Dermis microvascular lymphatic vessel endothelial cell (primary cell): Measurements from ENCODE around the gene PTPRS. TPM values are rescaled to one million over a fixed set of nuclear protein-coding genes. Genes with fewer than 3 reads are reported as not detected.
"Not testable (repeated sequence)": the region's sequence is repeated elsewhere in the genome, so short reads cannot be mapped to it uniquely, and the experiment has no call there.

Source experiments
- DNase-seq, 2 donors: peaks; one replicate each; pipeline versions ENCODE4 v3.0.0 to v3.0.0-alpha.2; 2010; ENCODE audit warnings: low read depth in 2 of 2
- total RNA-seq: library from RNA; depleted of rRNA; stranded (reverse); fragments of >200 nt; gene quantifications from 2 replicates; pipeline ENCODE4 v1.2.1, GENCODE V29; 2014

Gene PTPRS
- total RNA-seq = 20.5 and 81.2 TPM in 2 replicates

DNA sequence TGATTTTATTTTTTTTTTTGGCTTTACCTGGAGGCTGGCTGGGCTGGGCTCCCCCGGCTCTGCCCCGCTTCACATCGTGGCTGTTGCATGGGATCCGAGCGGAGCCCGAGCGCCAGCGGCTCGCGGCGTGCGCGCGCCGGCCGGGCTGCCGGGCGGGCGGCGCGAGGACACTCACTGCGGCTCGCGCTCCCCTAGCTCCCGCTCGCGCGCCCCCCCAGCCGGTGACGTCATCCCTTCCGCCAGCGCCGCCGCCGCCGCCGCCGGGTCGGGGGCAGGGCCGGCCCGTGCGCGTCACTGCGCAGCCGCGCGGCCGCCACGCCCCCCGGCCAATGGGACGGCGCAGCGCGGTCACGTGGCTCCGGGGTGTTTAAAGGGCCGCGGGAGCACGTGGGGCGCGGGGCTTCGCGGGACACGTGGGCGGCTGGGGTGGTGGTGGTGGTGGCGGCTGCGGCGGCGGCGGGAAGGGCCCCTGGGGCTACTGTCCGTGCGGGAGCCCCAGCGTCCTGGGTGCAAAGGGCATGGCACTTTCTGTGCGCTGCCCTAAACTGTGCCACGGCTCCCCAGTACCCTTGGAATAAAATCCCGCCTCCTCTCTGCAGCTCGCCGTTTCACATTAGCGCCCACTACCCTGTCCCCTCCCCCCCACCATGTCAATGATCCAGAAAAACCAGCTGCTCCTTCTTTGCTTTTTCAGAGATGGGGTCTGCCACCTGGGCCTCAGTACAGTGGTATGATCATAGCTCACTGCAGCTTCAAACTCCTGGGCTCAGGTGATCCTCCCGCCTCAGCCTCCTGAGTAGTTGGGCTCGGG lies at the start of gene PTPRS:
PTPRS (minus strand) TSS at position 176 of the 811 bp plus-strand sequence. CDS start 54,672 bp downstream, outside the sequence.
- DNase-seq = peak; percentile 31 to 76

DNA sequence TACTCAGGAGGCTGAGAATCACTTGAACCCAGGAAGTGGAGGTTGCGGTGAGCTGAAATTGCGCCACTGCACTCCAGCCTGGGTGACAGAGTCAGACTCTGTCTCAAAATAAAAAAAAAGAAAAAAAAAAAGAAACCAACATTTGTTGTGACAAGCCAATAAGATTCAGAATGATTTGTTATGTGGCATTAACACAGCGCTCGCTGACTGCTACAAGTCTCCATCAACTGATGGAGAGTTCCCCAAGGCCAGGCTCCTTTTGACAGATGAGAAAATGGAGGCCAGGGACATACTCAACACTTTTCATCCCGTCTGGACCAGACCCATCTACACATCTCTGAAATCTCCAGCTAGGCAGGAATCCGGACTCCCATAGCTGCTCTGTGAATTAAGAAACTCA lies 48.7 kb upstream of the PTPRS start:
- DNase-seq = no peak

DNA sequence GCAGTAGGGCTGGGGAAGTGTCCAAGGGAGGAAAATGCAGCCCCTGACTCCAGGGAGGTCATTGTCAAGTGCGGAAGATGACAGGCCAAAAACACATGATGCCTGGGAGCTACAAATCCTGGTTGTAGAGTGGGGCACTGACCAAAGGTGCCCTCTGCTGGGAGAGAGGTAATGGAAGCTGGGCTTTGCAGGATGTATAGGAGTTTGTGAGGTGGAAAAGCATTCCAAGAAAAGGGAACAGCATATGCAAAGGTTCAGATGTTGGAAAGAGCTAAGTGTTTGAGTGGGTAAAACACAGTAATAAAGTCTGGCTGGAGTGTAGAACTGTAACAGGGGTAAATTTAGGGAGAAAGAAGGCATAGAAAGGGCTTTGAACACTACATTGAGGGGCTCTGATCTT lies 46.9 kb upstream of the PTPRS start:
- no peak for DNase-seq

DNA sequence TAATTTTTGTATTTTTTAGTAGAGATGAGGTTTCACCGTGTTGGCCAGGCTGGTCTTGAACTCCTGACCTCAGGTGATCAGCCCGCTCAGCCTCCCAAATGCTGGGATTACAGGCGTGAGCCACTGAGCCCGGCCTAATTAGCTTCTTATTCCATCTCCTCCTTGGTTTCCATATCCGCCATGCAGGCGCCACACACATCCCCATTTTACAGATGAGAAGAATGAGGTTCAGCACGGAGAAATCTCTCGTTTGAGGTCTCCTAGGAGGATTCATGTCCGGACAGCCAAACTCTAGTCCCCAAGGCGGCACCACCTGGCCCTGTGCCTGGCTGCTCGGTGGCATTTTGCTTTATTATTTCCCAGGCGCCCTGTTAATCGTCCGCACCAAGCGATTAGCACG lies 46.2 kb upstream of the PTPRS start:
- DNase-seq = no peak

DNA sequence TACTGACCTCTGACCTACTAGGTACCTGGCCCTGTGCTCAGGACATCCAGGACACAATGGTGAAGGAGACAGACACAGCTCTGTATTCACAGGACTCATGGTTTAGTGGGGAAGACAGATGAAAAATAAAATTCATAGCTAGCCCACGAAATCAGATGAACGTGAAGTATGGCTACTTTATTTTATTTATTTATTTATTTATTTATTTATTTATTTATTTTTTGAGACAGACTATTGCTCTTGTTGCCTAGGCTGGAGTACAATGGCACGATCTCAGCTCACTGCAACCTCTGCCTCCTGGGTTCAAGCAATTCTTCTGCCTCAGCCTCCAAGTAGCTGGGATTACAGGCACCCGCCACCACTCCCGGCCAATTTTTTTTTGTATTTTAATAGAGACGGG lies 40.6 kb upstream of the PTPRS start:
- not testable (repeated sequence) for DNase-seq

DNA sequence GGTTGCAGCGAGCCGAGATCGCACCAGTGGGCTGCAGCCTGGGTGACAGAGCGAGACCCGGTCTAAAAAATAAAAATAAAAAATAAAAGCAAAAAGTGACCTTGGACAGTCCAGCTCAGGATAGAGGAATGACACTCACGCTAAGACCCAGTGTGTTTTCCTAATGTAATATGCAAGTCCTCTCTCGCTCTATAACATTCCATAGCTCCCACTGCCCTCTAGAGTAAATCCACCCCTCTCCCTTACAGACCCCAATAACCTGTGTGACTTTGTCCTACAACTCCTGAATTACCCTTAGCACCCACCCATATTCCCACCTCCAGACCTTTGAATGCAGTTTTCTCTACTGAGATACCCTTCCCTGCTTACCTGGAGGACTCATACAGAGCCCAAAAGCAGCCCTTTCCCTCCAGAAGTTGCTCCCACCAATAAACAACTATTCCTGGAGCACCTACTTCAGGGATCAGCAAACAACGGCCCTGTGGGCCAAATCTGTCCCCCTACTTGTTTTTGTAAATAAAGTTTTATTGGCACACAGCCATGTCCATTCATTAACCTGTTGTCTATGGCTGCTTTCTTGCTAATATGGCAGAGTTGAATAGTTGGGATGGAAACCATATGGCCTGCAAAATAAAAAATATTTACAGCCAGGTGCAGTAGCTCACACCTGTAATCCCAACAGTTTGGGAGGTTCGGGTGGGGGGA lies 39.8 kb upstream of the PTPRS start:
- no peak for DNase-seq

DNA sequence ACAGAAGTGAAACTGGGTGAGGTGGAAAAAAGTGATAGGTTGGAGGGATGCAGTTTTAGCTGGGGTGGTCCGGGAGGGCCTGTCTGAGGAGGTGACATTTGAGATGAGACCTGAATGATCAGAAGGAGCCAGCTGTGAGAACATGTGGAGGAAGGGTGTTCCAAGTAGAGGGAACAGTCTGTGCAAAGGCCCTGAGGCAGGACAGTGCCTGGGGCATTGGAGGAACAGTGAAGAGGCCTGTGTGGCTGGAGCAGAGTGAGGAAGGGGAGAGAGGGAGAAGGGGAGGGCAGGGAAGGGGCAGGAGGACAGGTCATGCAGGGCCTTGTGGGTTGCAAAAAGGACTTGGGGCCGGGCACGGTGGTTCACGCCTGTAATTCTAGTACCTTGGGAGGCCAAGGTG lies 36.3 kb upstream of the PTPRS start:
- DNase-seq = no peak

DNA sequence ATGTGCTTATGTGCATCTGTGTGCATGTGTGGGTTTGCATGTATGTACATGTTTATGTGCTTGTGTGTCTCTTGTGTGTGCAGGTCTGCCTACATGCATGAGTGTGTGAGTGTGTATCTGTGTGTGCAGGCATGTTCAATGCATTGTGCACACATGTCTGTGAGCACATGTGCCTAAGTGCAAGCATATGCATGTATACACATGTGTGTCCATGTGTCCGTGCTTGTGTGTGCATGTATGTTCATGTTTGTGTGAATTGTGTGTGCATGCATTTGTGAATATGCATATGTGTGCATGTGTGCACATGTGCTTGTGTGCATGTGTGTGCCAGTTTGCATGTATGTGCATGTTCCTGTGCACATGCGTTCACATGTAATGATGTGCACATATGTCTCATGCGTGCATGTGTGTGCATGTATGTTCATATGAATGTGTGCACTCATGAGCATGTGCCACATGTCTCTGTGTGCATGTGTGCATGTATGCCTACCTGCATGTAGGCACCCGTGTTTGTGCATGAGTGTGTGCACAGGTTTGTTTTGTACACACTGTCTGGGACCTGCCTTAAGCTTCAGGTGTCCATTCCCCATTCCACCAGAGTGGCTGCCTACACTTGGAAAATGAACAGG lies 32.1 kb upstream of the PTPRS start:
- no peak for DNase-seq

DNA sequence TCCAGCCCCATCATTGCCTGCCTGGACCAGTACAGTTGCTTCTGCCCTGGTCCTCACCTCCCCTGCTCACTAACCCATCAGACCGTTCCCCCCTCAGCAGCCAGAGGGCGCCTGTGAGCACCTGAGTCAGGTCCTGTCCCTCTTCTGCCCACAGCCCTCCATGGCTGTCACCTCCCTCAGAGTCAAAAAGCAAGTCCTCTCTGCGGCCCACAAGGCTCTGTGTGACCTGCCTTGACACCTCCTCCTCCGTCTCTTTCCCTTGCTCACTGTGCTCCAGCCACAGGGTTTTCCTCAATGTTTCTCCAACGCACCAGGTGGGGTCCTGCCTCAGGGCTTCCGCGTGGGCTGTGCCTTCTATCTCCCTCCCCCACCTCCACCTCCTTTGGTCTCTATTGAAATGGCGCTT lies 29.4 kb upstream of the PTPRS start:
- peak in 1 of 2 donors; percentile 27 for DNase-seq

DNA sequence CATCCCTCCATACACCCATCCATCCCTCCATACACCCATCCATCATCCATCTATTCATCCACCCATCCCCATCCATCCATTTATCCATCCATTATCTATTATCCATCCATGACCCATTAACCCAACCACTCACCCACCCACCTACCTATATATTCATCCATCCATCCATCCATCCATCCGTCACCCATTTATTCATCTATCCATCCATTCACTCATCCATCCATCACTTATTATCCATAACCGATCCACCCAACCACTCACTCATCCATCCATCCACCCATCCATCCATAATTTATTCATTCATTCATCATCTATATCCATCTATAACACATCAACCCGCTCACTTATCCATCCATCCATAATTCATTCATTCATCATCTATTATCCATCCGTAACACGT lies 28.7 kb upstream of the PTPRS start:
- DNase-seq = no peak

DNA sequence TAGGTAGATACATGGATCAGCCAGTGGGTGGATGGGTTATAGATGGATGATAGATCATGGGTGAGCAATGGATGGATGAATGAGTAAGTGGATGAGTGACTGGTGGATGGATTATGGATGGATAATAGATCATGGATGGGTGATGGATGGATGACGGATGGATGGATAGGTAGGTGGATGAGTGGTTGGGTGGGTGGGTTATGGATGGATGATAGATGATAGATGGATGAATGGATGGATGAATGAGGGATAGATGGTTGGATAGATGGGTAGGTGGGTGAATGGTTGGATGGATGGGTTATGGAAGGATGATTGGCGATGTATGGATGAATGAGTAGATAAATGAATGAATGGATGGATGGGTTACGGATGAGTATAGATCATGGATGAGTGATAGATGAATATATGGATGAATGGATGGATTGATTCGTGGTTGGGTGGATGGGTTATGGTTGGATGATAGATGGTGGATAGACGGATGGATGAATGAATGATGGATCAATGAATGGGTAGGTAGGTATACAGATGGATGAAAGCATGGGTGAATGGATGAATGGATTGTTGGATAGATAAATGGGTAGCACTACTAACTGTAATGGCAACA lies 27.0 kb upstream of the PTPRS start:
- no peak for DNase-seq

DNA sequence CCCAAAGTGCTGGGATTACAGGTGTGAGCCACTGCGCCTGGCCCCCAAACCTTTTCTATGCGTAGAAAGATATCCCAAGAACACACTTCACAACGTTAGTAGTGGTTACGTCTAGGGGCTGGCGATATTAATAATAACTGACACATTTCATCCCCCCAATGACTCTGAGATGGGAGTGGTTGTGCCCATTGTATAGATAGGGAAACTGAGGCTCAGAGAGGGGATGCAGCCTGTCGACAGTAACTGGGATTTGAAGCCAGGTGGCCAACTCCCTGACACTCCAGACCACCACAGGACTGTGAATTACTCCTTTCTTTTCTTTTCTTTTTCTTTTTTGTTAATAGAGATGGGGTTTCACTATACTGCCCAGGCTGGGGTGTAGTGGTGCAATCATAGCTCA lies 25.3 kb upstream of the PTPRS start:
- no peak for DNase-seq

DNA sequence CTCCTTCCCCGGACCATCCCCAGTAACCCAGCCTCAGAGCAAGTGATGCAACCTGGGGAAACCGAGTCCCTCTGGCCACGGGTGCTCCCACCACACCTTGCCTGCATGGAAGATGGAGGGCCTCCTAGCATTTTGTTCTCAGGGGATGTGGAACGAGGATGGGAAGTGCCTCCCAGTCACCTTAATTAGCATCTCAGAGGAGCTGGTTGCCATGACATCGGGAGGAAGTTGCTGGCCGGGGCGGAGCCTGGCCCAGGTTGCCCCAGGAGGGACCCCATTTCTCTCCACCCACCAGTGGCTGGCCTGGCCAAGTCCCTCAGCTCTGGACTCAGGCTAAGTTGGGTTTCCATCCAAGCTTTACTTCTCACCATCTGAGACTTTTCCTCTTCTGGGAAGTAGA lies 24.1 kb upstream of the PTPRS start:
- DNase-seq = no peak

DNA sequence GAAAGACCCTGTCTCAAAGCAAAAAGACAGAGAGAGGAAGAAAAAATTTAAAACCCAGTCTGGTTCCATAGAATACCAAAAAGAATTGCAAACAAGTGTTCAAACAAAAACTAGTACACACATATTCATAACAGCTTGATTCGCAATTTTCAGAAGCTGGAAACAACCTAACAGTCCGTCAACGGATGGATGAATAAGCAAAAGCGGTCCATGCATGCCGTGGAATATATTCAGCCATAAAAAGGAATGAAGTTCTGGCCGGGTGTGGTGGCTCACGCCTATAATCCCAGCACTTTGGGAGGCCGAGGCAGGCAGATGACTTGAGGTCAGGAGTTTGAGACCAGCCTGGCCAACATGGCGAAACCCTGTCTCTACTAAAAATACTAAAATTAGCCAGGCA lies 21.2 kb upstream of the PTPRS start:
- DNase-seq = not testable (repeated sequence)

DNA sequence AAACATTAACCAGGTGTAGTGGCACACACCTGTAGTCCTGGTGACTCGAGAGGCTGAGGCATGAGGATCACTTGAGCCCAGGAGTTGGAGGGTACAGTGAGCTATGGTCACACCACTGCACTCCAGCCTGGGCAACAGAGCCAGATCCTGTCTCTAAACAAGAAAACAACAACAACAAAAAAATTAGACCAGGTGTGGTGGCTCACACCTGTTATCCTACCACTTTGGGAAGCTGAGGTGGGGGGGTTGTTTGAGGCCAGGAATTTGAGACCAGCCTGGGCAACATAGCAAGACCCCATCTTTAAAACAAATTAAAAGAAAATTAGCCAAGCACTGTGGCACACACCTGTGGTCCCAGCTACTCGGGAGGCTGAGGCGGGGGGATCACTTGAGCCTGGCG lies 20.8 kb upstream of the PTPRS start:
- no peak for DNase-seq

DNA sequence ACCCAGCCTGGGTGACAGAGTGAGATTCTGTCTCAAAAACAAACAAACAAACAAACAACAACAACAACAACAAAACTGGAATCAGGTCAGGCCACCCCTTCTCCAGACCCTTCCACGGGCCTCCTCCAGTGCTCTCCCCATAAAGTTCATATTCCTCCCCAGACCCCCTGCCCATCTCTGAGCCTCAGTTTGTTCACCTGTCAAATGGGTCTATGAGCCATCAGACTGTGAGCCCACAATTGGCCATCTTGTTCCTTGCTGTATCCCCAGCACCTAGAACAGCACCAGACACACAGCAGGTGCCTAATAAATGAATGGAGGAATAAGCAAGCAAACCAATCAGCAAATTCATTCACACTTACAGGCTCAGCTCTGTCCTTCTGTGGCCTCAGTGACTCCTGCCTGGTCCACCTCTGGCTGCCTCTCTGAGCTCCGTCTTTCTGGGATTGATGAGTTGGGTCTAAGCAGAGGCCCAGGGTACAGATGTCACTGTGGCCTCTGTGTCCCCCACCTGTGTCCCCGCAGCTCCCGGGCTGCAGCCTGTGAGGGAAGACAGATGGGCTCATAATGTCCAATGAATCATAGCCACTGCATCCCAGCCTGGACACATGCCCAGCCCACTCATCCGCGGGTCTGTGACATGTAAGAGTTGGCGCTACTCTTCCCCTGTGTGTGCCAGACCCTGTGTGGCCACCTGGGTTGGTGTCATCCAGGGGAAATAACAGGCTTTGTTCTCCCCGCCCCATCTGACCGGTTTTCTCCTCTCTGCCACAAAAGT lies 19.6 kb upstream of the PTPRS start:
- peak; percentile 13 to 50 for DNase-seq

DNA sequence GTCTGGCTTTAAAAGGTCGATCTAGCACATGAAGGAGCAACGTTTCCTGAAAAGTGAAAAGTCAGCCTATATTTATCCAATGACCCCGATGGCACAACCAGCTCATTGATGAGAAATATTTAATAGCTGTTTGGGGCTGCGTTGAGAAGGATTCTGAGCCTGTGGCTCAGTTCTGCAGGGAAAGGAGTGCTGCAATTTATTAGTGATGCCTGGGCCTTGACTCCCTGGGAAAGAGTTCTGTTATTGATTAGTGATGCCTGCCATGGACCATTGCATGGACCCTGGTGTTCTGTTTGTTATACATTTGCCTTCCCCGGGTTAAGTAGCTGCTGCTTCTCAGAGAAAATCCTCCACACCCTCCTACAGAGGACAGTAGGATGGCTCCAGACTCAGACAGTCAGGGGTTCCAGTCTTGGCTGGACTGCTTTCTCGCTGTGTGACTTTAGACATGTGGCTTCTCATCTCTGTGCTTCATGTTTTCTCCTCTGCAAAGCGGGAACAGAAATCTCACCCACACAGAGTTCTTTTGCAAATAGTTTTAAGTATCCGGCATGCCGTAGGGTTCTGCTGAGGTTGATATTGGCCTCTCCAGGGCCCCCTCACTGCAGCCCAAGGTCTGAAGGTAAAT lies 17.7 kb upstream of the PTPRS start:
- peak in 1 of 2 donors; percentile 18 for DNase-seq

DNA sequence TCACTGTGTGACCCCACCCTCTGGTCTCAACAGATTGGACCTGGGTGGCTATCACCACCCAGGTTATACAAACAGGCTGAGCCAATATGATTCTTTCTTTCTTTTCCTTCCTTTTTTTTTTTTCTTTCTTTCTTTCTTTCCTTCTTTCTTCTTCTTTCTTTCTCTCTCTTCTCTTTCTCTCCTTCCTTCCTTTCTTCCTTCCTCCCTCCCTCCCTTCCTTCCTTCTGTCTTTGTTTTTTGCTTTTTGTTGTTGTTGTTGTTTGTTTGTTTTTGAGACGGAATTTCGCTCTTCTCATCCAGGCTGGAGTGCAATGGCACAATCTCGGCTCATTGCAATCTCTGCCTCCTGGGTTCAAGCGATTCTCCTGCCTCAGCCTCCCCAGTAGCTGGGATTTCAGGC lies 17.0 kb upstream of the PTPRS start:
- DNase-seq = no peak

DNA sequence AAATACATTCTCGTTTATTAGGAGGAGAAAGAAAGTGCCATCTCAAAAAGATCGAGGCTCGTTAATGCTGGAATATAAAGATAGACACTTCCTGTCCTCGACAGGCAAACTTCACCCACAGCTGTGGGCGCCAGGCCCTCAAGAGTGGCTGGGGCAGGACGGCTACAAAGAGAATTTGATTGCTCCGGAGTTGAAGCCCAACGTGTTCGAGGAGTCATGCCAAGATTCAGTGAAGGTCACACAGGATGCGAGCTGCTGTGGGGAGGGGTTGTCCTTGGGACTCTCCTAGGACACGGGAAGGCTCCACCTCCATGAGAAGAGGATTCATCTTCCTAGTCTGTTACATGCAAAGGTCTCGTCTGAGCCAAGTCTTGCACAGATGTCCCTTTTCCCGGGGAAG lies 16.3 kb upstream of the PTPRS start:
- no peak for DNase-seq

DNA sequence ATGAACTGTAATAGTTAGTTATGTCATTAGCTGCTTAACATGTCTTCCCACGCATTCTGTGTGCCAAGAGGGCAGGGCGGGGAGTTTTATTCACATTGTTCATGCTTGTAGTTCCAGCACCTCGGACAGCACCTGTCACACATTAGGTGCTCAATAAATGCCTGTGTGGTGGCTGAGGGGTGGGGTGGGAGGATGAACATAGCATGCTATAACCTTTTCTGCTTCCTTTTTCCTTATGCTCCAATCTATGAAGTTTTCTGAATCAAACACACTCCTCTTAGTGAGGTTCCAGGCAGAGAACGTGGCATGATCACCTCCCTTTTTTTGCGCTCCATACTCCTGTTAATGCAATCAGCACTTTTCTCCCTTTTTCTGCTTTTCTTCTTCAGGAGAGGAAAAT lies 15.8 kb upstream of the PTPRS start:
- DNase-seq = no peak

DNA sequence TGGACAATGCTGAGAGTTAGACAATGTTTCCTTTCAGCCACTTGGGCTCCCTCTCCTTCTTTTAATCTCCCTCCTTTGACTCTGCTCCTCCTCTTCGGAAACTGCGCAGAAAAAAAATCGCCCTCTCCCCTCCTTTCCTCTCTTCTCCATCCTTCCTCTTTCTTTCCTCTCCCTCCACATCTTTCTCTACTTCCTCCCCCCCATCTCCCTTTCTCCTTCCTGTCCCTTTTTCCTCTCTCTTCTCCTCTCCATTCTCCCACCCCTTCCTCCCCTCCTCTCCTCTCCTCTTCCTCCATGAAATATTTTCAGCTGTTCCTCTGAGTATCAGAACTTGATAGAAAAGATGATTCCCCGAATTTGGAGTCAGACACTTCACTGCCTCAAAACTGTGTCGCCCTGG lies 15.1 kb upstream of the PTPRS start:
- DNase-seq = no peak
